NCI-H2227 (cell line): ENCODE results near the gene GPR15LG.

ENCODE experiments used
- DNase-seq: peaks from one replicate; lab custom pipeline; 2025; ENCODE audit not compliant: unreplicated experiment; lab: John Stamatoyannopoulos, UW

Gene GPR15LG

DNA sequence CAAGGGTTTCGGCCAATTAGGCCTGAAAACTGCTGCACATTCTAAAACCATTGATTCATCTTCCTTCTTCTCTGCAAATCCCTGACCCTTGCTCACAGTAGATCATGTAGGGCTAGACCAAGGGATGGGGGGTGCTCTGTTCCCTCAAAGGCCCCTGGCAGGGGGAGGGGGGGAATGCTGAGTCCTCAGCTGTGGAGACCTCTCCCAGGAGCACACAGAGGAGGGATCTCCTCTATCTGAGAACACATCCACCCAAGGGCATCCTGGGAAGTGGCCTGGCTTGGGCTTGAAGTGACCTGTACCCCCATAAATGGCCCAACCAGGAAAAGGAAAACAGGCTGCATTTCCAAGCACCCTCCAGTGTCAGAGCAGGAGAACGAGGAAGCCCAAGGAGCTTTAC is 19.7 kb downstream of the GPR15LG start:
- DNase-seq = no peak

DNA sequence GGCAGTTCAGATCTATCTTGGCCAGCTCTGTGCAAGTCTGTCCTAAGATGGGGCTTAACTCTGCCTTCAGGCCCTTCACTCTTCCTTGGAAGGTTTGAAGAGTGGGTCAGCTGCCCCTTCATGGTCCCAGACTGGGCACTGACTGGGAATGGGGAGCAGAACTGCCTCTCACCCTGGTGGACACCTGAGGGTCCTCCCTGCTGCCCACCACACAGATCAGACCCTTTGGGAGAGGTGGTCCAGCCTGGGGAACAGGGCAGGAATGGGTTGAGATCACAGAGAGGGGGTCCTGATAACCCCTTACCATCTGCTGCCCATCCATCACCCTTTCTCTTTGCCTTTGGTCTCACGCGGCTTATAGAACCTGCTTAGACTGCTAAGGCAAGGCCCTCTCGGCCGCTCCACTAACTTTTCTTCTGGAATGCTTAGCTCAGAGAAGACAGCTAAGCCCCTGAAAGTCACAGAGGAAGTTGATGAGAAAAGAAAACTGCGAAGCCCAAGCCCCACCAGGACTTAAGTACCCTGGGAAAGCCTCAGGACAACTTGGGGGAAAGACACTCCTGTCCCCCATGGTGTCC is 20.3 kb downstream of the GPR15LG start:
- no peak for DNase-seq

DNA sequence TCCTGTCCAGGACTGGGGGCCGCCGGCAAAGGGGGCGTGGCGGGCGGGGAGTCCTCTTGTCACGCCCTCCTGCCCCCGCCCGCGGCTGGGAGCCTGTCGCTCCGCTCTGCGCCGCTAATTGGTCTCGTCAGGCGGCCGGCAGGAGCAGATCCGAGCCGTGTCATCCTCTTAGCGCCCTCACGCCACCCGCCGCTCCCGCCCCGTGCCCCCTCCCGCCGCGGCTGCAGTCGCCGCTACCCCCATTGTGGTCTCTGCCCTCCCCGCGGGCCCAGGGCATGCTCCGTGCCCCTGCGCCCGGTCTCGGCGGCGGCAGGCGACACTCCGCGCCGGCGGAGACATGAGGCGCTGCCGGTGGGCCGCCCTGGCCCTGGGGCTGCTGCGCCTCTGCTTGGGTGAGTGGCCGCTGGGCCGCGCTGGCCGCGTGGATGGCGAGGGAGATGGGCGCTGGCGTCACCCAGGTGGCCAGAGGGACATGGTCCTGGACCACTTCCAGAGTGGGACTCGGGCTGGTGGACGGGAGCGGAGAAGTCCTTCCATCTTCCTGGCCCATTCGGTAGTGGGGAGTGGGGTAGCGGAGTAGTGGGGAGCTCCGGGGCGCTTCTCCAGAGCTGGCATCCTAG is 20.9 kb downstream of the GPR15LG start, which contains the start of gene CDHR1:
CDHR1 (plus strand) TSS at position 114 of the 620 bp plus-strand sequence; CDS start at position 338, 224 bp downstream.
- DNase-seq = peak; percentile 51

DNA sequence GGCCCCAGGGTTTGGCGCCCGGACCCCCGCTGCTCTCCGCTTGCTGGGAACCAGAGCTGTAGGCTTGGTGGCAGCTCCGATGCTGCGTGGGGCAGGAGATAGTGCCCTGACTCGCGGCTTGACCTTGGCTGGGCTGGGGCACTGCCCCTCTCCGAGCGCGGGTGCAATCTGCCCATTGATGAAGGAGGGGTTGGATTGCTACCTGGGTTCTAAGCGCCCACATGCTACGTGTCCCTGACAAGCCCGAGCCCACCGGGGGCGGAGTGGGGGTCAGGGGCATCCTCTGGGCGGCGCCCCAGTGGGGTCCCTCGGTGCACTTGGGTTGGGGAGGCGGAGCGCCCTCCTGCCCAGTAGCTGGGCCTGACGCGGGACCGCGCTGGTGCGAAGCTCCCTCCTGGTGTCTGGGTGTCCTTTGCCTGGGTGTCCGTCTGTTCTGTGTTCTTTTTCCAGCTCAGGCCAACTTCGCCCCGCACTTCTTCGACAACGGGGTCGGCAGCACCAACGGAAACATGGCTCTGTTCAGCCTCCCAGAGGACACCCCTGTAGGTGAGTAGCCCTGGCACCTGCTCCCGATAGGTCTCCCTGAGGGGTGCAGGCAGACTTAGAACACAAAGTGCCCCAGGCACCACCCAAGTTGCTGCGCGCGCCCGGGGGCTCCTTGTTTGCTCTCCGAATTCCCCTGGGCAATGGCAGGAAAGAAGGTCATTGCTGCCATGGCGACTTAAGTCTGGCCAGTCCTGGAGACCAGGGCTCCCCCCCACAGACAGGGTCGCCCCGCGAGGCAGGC is 21.6 kb downstream of the GPR15LG start:
- DNase-seq = no peak

DNA sequence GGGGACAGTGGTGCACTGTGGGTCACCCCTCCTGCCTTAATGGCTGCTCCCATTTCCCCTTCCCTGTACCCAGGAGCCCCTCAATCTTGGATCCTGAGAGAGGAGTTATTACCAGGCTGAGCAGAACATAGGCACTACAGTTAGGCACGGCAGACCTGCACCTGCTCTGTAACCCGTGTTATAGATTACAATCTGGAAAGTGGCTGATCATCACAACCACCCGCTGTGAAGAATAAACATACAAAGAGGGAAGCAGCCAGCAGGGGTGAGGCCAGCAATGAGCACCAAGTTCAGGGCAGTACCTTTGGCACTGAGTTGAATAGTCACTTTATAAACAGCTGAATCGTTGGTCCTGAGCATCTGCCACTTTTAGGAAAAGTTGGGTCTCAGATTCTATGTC is 22.5 kb downstream of the GPR15LG start:
- DNase-seq = no peak

DNA sequence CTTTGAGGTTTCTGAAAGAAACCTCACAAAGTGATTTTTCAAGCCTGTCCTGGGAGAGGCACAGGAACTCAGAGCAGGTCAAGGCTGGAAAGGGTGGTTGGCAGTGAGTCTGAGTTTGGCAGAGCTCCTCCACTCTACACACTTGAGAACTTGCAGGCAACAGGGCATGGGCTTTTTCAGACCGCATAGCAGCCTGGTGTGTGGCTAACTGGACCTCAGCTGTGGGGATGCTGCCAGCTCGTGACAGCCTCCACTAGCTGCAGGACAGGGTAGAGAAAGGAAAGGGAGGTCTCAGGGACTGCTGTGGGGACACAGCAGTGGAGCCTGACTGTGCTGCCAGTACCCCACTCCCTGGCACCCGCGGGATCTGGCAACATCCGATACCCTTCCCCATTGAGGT is 23.3 kb downstream of the GPR15LG start:
- DNase-seq = no peak

DNA sequence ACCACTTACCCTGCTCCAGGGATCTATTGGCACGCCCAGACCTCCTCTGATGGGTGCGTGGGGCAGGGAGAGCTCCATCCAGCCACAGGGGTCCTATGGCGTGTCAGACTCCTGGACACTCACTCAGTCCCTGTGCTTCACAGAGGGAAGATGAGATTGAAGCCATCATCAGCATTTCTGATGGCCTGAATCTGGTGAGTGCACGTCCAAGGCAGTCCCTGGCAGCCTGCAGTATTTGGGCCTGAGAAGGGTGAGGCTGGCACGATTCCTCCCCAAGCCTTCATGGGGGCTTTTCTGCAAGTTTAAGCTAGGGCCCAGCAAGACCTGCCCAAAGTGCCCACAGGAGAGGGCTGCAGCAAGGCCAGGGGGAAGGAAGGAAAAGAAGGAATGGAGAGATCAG is 24.0 kb downstream of the GPR15LG start:
- DNase-seq = no peak

DNA sequence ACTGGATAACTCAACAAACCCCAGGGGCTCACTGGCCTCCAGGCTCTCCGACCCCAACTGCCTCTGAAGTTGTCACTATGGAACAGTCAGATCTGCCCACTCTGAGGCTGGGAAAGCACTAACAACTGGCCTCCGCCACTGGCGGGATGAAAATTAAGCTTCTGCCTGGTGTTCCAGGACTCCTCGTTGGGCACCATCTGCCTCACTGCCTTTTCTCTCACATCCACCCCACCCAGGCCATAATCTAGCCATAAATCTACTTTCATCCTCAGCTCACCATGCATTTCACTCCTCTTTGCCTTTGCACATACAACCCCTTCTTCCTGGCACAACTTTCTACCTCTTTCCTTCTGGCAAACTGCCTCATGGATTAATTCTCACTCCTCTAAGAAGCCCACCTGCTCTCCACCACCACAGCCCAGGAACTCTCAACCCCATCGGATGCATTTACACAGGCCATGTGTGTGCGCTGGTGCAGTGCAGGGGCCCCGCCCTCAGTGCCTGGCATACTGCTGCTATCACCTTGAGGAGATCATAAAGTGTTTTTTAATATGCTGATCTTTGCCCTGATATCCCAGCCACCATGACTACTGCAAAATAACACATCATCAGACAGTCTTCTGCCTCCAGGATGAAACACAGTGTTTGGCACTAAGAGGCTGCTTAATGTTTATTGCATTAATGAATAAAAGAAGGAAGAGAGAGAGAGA is 24.8 kb downstream of the GPR15LG start:
- no peak for DNase-seq

DNA sequence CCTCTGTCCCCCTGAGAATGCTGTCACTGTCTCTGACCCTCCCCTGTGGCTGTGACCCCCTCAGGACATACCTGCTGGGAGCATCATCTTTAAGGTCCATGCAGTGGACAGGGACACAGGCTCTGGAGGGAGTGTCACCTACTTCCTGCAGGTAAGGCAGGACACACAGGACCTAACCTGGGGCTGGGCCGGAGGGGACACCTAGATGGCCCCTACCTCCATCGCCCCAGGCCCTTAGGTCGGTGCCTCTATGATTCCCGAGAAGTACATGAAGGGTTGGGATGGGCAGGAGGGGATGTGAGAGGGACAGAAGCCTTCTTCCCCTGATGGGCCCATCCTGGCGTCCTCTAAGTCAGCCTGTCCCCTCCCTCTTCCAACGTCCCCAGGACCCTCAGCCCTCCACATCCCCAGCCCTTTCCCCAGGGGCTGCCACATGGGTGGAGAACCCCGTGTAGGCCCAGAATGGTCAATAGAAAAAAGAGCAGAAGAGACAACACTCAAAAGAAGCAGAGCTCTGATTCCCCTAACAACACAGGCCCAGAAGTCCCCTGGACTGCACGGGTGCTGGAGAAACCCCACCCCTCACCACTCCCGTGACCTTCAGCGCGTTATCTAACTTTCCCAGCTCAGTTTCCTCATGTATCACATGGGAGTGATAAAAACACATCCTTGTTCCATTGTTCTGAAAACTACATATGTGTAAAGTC is 27.1 kb downstream of the GPR15LG start:
- no peak for DNase-seq

DNA sequence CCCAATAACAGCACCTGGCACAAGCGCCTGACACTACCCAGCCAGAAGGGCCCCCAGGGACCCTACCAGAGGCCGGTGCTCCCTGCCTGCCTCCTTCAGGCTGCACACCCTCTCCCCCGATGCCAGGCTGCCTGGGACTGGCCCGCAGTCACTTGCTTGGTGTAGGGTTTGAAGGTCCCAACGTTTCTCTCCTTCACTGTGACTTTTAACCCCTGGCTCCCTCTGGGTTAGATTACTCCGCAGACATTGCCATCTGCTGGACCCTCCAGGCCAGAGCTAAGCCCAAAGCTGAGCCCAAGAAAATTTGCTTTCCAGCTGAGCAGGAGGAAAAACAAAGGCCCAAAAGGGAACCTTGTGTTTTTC is 27.6 kb downstream of the GPR15LG start:
- DNase-seq = no peak

DNA sequence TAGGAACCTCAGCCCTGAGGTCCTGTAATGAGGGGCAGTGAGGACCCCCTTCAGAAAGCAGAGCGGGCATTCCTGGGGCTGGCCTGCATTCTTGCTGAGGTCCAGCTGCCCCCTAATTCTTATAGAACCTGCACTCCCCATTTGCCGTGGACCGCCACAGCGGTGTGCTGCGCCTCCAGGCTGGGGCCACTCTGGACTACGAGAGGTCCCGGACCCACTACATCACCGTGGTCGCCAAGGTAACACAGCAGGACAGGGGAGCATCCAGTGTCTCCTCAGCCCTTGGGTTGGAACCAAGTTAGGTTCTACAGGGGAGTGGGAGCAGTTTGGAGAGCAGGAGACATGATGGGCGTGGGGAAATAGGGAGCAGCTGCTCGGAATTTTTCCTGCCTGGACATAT is 28.1 kb downstream of the GPR15LG start:
- DNase-seq = no peak

DNA sequence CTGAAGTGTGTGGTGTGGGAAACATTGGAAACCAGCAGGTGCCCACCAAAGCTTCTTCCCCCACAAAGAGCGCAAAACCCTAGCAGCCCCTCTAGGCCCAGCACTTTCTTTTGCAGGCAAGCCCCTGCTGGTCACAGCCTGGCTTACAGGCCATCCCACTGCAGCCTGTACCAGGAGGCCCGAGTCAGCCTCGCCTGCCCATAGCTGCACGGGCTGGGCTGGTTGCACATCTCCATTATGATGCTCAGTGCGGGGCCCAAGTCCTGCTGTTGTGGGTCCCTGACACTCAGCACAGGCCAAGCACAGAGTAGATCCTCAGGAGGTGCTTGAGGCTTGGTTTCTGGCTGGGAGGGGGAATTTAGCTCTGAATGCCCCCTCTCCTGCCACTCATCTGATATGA is 28.7 kb downstream of the GPR15LG start:
- DNase-seq = no peak

DNA sequence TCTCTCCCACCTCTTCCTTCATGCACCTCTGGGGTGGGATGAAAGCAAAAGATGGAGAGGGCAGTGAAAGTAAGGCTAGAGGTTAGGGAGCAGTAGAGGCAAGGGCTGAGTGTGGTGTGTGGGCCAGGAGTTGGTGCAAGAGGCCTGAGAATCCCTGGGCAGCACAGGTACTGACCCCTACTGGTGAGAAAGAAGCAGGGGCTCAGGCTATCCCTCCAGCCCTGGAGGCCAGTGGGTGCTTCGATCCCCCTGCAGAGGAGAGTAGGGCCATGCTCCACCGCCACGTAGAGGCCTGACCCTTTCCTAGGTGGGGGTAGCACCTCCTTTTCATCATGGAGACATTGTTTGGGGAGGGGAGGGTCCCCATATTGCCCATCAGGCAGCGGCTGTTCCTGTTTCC is 30.5 kb downstream of the GPR15LG start:
- DNase-seq = no peak

DNA sequence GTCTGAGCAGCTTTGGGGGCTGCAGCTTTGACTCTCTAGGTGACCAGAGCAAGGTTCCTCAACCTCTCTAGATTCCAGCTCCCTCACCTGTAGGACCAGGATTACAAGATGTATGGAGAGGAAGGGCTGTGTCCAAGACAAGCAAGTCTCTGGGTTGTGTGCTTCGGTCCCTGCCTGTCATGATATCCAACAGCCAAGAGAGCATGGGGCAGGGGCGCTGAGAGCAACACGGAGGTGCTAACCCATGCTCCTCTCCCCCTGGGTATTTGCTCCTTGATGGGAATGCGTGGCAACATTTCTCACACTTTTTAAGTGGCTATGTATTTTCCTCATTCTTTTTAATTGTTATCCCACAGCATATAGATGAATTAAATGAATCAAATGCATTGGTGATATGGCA is 31.0 kb downstream of the GPR15LG start:
- DNase-seq = no peak

DNA sequence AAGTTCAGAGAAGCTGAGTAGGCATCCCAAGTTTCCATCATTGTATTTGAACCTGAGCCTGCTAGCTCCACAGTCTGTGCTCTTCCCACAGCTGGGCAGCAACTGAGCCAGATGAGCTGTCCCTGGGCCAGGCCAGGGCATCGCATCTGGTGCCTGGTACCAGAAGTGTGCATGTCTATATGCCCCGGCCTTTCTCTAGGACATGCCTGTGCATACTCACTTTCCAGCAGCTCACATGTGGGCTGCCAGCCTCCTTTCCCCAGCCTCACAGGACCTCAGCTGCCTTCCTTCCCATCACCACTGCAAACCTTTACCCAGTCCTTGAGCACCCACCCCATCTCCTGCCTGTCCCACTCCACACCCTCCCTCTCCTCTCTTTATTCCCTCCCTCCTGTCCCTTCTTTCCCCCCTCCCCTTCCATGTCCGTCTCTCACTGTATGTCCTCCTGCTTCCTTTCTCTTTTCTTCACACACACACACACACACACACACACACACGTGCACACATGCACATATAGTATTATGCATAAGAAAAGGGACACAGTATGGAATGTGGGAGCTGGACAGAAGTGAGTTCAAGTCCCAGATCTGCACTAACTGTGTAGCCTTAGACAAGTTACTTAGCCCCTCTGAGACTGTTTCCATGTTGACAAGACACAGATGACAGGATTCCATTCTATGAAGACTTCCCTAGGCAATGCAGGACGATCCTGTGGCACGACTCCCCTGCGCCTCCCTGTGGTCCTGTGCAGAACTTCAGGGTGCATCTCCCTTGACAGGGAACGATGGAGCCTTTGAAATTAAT is 31.6 kb downstream of the GPR15LG start:
- DNase-seq = peak; percentile 48

DNA sequence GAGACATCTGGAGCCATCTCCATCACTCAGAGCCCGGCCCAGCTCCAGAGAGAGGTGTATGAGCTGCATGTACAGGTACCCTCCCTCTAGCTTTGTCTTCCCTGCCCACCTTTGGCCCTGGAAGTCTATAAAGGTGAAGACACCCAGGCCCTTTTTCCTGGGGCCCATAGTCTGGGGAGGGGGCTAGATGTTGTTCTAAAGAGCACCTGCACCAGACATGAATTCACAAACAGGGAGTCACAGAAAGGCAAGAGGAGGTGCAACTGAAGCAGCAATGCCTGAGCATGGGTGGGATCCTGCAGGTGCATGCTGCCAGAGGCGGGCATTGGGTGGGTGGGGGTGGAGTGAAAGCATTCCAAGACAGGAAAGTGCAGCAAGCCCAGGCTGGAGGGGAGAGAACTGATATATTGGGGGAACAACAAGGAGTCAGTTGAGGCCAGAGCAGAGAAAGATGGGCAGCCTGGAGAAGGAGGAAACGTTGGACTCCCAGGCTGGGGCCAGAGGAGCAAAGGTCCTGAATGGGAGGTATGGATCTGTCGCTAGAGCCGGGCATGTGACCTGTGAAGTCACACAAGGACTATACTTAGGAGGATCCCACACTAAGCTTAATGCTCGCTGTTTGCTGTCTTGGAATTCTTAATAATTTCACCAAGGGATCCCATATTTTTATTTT is 32.4 kb downstream of the GPR15LG start:
- DNase-seq = no peak

DNA sequence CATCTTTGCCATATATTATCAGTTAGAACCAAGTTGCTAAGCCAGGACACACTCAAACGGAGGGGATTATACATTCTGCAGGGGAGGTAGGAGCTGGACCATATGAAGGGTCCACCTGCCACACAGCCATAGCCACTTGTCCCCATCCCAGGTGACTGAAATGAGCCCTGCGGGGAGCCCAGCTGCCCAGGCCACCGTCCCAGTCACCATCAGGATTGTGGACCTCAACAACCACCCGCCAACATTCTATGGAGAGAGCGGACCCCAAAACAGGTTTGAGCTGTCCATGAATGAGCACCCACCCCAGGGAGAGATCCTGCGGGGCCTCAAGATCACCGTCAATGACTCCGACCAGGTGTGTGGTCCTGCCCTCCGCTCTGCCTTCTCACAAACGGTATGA is 34.4 kb downstream of the GPR15LG start:
- no peak for DNase-seq

DNA sequence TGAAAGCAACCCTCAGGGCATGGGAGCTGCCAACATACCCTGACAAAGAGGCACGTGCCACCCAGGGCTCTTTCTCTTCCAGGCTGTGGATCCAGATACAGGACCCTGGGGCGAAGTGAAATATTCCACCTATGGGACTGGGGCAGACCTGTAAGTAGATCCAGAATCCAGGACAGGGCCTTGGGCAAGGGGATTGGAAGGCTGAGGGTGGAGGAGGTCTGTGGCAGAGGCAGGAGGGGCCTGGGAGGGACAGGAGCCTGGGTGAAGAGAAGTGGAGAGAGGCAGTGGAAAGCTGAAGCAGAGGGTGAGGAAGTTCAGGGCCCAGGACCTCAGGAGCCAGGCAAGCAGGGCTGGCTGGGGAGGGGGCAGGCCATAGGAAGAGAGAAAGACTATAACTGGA is 38.0 kb downstream of the GPR15LG start:
- DNase-seq = no peak

DNA sequence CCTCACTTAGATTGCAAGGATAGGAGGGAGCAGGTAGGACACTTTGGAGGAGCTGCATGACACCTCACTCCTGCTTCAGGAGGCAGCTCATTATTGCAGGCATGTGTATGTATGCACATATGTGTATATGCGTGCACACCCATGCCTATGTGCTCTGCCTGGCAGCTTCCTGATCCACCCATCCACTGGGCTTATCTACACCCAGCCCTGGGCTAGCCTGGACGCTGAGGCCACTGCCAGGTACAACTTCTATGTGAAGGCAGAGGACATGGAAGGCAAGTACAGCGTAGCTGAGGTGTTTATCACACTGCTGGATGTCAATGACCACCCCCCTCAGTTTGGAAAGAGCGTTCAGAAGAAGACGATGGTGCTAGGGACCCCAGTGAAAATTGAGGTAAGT is 38.4 kb downstream of the GPR15LG start:
- no peak for DNase-seq

DNA sequence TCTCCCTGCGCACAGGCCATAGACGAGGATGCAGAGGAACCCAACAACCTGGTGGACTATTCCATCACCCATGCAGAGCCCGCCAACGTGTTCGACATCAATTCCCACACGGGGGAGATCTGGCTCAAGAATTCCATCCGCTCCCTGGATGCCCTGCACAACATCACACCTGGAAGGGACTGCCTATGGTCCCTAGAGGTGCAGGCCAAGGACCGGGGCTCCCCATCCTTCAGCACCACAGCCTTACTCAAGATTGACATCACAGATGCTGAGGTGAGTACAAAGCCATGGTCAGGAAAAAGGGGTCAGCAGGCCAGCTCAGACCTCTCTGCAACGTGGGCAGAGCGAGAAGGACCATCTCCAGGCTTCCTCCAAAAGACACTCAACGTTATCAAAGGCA is 39.5 kb downstream of the GPR15LG start:
- no peak for DNase-seq
